Measurements from ENCODE around the gene KLHL29. TPM values are rescaled to one million over a fixed set of nuclear protein-coding genes. Genes with fewer than 3 reads are reported as not detected.
A peak's percentile ranks its signal among the peaks of the same experiment; 100 is the strongest.

The KLHL29 gene
- total RNA-seq, 1 experiment from 2014 or later, result 2.4 TPM

DNA sequence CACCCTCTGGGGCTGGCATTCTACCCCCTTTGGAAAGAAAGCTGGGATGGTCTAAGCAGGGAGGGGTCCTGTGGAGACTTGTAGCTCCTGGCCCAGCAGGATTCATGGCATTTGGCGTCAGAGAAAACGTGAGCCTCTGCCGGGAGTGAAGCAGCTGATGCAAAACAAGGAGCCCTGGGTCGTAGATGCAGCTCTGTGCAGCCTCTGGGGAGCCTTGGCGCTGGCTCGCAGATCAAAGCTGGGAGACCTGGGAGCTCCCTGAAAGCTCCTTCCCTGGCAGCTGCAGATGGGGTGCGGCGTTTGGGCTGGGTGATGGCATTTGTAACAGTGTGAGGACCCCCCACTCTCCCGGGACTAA is 148.3 kb downstream of the KLHL29 start:
- Histone ChIP-seq H3K18ac (ENCODE audit: insufficient read length, low read depth, low read length) (no peak overlapping the region), H2AFZ (ENCODE audit: low read length) (no peak overlapping the region), H3K9me3 (ENCODE audit: control insufficient read depth, low read depth, low read length) (no peaks in the 10 kb centered on the region), H3K79me2 (ENCODE audit: insufficient read depth, low read length) (no peaks in the 10 kb centered on the region), H3K9ac (ENCODE audit: extremely low read depth, insufficient read length, low read length) (no peak overlapping the region), H4K20me1 (ENCODE audit: control insufficient read depth, insufficient read depth, insufficient read length) (no peaks in the 10 kb centered on the region), H3K56ac (ENCODE audit: insufficient read length, low read depth, low read length) (no peak overlapping the region), H2BK20ac (ENCODE audit: low read depth, low read length, poor library complexity, severe bottlenecking) (no peak overlapping the region), H2BK5ac (ENCODE audit: insufficient read length, low read length) (no peak overlapping the region), H3K23me2 (ENCODE audit: insufficient read length, low read depth, low read length, poor library complexity, severe bottlenecking) (no peaks in the 10 kb centered on the region), H2BK15ac (ENCODE audit: low read depth, low read length) (no peak overlapping the region), H4K5ac (ENCODE audit: insufficient read length, low read depth, low read length) (no peak overlapping the region), H3K4me1 (ENCODE audit: insufficient read depth, low read length) (peaks cover 8% of the 10 kb centered on the region), H3K27ac (ENCODE audit: insufficient read length, low read depth, low read length) (no peak overlapping the region), H3K23ac (ENCODE audit: insufficient read length, low read depth, low read length) (no peak overlapping the region), H3T11ph (ENCODE audit: low read length) (no peak overlapping the region), H3K4me2 (ENCODE audit: insufficient read depth, insufficient read length, low read length) (no peak overlapping the region), H4K8ac (replicated peaks; ENCODE audit: insufficient read length, low read depth, low read length) (no peak overlapping the region), H3K14ac (ENCODE audit: insufficient read depth, low read length) (no peak overlapping the region), H4K91ac (ENCODE audit: insufficient read length, low read depth, low read length) (no peak overlapping the region), H2AK5ac (ENCODE audit: insufficient read length, low read length) (no peak overlapping the region), H3K27me3 (ENCODE audit: insufficient read depth, low read length) (no peaks in the 10 kb centered on the region), H2BK120ac (ENCODE audit: low read depth, low read length, poor library complexity, severe bottlenecking) (no peak overlapping the region), H2BK12ac (ENCODE audit: insufficient read length, low read depth, low read length) (no peak overlapping the region), H3K79me1 (ENCODE audit: insufficient read depth, low read depth, low read length, poor library complexity, severe bottlenecking) (no peaks in the 10 kb centered on the region), H3K4ac (ENCODE audit: low read depth, low read length) (no peak overlapping the region)
- Mint-ChIP-seq H3K4me1 (peaks cover 34 to 44% of the 10 kb centered on the region in 2 experiments), H3K9me3 (no peaks in the 10 kb centered on the region), H3K36me3 (ENCODE audit: insufficient read depth in 1 of 3, low read depth in 3 of 3) (no peaks in the 10 kb centered on the region), H3K4me3 (no peak overlapping the region; a peak in 1 of 5 replicates), H3K27me3 (ENCODE audit: low read depth) (peaks cover 2% of the 10 kb centered on the region; the same call in 1 of the 2 replicates), H3K27ac (peak overlapping the region; percentile 37 to 76 (median 66); a peak in 4 of 7 replicates)
- TF ChIP-seq, protein P1, sequence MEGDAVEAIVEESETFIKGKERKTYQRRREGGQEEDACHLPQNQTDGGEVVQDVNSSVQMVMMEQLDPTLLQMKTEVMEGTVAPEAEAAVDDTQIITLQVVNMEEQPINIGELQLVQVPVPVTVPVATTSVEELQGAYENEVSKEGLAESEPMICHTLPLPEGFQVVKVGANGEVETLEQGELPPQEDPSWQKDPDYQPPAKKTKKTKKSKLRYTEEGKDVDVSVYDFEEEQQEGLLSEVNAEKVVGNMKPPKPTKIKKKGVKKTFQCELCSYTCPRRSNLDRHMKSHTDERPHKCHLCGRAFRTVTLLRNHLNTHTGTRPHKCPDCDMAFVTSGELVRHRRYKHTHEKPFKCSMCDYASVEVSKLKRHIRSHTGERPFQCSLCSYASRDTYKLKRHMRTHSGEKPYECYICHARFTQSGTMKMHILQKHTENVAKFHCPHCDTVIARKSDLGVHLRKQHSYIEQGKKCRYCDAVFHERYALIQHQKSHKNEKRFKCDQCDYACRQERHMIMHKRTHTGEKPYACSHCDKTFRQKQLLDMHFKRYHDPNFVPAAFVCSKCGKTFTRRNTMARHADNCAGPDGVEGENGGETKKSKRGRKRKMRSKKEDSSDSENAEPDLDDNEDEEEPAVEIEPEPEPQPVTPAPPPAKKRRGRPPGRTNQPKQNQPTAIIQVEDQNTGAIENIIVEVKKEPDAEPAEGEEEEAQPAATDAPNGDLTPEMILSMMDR (conservative IDR thresholded peaks at IDR 0.05), result no peak
- WGBS (ENCODE audit: extremely low coverage, insufficient read length, low lambda C conversion rate), result no CpG with 5 or more reads among the region's 9 CpGs
- peak; percentile 51 for DNase-seq
